ENCODE results near the gene SHISA7.
A peak's percentile ranks its signal among the peaks of the same experiment; 100 is the strongest.
"Not testable (repeated sequence)": the region's sequence is repeated elsewhere in the genome, so short reads cannot be mapped to it uniquely, and the experiment has no call there.

Gene SHISA7

DNA sequence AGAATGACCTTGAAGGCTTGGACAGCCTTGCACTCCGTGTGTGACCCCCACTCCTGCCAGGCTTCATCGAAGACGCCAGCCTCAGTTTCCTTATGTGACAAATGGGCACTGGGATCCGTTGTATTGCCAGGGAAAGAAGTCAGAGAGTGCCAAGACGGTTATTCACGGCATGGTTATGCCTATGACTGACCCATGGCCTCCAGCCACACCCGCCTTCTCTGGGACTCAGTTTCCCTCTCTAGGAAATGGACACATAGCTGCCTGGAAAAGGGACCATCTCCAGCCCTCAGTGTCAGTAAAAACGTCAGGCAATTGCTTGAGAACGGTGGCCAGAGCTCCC lies 34.6 kb downstream of the SHISA7 start:
- DNase-seq, result no peak

DNA sequence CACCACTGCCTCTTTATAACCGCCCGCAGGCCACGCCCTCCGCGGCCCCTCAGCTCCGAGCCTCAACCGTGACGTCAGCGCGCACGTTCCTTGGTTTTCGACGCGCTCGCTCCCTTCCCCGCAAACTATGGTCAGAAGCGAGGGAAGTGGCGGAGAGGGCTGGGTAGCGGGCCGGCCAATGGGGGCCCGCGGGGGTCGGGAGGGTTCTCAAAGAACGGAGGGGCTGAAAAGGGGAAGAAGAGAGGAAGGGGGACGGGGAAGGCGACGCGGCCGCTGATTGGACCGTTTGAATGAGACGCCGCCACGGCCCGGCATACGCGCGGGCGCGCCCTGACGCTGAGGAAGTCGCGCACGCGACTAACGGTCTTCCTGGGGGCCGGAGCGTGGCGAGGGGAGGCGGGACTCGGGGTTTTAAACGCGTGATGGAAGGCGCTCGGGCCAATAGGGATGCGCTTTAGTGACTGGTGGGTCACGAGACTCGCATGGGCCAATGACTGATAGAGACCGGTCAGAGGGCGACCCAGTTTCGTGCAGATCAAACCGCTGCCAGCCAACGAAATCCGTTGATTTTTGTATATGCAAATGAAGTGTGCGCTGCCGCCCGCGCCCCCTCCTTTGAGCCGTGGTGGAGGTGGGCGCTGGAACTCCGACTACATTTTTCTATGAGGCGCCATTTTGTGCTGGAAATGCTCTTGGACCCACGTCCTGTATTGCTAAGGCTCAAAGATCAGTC lies 35.1 kb downstream of the SHISA7 start:
- peak; percentile 93 to 95 for DNase-seq

DNA sequence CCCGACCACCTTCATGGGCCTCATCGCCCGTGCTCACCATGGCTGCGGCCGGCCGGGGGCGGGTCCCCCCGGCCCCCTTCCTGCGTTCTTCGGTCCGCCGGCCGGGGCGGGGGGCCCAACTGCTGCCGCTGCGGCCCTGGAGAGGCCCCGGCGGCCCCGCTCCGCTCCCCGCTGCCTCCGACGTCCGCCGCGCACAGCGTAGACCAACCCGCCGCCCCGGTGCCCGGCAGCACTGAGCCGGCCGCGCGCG lies 35.6 kb downstream of the SHISA7 start, which contains the start of gene UBE2S:
UBE2S (minus strand) TSS at position 239 of the 250 bp plus-strand sequence; CDS start at position 40, 199 bp downstream.
- not testable (repeated sequence) for DNase-seq

DNA sequence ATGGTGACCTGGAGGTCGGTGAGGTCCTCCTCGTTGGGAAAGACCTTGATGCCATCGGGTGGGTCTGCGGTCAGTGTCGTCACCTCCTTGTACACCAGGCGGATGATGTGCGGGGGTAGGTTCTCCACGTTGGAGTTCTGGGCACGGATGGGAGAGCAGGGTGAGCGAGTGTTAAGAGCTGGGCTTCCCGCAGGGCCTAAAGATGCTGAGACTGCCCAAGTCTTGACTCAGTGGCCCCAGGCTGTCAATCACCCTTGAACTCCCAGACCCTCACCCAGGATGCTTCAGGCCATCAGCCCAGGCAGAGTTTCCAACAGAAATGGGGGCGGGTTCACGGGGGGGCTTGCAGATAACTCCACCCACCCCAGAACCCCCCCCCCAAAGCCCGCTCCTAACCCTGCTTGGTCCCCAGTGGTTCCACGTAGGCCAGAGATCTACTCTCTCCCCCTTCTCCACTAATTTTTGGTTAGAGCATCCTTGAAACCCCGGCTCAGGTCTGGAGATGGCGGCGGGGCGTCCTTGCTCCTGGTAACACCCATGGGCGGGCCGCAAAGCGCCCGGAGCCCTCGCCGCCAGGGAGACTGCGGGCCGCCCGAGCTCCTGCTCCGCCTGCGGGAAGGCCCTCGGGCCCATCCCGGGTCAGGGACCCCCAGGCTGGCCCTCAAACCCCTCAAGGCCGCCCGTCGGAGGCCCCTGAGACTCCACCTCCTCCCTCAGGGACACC lies 36.1 kb downstream of the SHISA7 start:
- DNase-seq, result no peak

DNA sequence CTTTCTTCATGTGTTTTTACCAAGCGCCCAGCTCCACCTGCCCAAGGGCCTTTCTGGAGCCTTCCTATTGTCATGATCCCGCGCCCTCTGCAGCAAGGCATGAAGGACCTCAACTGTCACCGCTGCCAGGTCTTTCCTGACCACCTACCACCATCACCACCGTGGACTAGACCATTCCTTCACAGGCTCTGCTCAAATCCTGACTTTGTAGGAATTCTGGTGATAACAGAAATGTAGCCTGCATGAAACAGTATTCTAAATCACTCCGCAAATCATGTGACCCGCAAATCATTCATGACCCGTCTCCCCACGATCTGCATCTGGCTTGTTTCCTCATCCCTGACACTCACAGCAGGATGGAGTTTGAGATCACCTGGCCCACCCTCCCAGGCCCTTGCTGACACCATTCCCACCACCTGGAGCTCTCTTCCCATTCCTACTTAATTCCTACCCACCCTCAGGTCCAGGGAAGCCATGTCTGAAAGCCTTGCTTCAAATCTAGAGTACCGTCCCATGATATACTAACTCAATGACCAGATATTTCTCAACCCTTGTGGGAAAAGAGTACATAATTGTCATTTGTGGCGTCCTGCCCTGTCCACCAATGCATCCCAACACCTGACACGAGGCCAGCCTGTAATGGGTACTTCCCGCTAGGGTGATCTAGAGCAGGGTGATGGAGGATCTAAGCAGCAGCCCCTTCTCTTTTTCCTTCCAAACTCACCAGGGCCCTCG lies 36.8 kb downstream of the SHISA7 start:
- DNase-seq, result no peak

DNA sequence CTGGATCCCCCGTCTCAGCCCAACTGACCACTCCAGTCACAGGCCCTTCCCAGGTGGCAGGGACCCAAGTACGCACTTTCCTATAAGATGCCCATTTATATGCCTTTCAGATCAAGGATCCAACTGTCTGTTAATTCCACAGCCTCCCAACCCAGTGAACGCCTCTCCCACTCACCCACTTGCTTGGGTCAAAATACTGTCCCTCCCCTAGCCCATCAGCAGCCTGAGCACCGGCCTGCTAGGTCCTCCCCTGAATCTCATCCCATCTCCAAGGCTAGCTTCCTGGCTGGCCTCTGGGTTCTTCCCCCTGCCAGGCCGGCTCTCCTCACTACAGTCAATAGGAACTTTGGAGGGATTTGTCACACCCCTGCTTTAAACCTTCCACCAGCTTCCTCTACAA lies 37.5 kb downstream of the SHISA7 start:
- no peak for DNase-seq

DNA sequence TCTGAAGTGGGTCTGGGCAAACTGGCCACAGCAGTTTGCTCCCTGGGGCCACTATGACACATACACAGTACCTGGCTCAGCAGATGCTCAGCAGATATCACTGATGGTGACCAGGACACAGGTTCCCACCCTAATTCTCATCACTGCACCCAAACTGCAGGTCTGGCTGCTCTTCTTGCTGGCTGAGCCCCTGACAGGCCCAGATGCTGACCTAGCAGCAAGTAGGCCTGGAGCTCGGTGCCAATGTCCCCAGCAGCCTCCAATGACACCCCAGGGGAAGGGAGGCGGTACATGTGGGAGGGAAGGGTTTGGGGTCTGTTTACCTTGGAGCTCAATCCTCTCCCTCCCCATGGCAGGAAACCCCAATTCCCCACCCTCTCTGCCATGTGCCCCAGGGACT lies 40.6 kb downstream of the SHISA7 start:
- DNase-seq, result no peak

DNA sequence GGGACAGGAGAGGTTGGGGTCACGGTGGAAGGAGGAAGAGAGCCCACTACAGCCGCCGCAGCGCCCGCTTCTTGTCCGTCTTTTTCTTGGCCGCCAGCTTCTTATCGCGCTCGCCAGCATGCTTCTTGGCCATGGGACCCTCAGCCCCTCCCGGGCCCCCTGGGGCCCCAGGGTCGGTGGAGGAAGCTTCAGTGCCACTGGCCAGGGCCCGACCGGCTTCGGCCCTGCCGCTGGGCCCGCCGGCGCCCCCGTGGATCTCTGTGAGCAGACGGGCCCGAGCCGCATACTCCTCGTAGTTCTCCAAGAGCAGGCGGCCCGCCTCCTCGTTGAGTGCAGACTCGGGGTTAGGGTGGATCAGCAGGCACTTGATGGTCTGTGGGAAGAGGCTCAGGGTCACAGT lies 41.7 kb downstream of the SHISA7 start:
- DNase-seq, result not testable (repeated sequence)

DNA sequence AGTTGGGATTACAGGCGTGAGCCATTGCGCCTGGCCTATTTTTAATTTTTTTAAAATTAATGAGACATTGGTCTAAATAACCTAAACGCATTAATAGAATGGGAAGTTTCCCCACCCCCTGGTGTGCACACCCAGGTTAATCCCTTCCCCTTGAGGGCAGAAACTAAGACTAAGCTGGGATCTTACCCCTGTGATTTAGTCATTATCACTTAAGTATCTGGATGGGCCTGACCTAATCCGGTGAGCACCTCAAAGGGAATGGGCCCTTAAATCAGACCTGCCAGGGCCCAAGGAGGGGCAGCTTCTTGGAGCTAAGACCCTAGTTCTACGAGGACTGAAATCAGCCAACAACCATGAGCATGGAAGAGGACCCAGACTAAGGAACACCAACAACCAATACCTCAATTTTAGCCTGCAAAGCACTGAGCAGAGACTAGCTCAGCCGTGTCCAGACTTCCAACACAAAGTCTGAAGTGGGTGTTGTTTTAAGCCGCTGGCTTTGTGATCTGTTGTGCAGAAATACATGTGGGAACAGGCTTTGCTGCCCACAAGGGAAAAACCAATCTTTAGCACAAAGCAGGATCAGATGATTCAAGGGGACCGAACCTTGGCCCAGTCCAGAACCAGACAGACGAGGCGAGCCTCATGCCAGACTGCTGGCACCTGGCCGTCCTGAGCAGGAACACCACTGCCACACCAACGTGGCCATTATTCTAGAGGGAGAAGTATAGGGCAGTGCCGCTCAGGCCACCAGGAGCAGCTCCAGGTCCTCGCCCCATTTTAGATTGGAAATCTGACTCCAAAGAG lies 42.6 kb downstream of the SHISA7 start:
- DNase-seq, result no peak

DNA sequence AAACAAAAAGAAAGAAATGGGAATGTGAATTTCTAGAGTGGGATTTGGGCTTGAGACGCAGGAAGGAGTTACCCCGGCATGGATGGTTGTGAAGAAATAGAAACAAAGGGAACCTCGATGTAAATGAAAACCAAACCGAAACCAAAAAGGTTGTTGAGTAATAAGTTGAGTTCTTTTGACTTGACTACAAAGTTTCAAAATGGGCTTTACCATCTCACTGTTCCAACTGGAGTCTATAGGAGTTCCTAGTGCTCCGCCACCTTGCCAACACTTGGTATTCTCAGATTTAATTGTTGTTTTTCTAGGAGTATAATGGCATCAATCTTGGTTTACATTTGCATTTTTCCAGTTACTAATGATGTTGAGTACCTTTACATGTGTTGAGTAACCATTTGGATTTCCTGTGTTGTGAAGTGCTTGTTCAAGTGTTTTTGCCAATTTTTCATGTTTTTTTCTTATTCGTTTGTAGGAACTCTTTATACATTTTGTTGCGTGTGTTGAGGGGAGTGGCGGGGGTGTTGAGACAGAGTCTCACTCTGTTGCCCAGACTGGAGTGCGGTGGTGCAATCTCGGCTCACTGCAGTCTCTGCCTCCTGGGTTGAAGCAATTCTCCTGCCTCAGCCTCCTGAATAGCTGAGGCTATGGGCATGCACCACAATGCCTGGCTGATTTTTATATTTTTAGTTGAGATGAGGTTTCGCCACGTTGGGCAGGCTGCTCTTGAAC lies 44.7 kb downstream of the SHISA7 start:
- no peak for DNase-seq

DNA sequence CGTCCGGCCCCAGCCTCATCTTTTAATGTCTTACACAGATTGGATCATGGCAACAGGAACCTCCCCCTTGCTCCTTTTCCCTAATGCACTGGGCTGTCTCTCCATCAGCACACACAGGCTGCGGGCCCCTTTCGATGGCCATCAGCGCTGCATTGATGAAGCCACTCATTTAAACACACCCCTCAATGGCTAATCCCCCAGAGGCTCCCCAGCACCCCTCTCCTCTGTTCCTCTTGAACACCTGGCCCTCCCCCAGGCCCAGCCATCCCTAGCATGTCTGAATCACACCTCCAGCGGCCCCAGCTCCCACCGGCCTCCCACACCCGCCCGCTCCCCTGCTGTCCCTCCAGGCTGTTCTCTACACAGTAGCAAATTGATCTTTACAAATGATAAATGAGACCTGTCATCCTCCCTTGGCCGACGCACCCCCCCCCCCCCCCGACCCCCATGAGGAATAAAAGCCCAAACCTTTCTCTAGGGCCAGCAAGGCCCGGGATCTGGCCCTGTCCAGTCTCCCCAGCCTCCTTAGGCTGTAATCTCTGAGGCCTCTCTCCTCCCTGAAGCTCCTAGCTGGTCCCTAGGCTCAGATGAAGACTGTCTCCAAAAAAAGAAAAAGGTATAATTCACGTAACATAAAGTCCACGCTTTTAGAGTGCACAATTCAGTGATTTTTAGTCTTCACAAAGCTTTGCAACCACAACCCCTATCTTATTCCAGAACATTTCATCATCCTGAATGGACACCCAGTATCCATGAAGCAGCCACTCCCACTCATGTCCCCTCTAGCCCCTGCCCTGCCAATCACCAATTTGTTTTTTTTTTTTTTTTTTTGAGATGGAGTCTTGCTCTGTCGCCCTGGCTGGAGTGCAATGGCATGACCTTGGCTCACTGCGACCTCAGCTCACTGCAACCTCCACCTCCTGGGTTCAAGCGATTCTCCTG lies 50.0 kb downstream of the SHISA7 start:
- no peak for DNase-seq

DNA sequence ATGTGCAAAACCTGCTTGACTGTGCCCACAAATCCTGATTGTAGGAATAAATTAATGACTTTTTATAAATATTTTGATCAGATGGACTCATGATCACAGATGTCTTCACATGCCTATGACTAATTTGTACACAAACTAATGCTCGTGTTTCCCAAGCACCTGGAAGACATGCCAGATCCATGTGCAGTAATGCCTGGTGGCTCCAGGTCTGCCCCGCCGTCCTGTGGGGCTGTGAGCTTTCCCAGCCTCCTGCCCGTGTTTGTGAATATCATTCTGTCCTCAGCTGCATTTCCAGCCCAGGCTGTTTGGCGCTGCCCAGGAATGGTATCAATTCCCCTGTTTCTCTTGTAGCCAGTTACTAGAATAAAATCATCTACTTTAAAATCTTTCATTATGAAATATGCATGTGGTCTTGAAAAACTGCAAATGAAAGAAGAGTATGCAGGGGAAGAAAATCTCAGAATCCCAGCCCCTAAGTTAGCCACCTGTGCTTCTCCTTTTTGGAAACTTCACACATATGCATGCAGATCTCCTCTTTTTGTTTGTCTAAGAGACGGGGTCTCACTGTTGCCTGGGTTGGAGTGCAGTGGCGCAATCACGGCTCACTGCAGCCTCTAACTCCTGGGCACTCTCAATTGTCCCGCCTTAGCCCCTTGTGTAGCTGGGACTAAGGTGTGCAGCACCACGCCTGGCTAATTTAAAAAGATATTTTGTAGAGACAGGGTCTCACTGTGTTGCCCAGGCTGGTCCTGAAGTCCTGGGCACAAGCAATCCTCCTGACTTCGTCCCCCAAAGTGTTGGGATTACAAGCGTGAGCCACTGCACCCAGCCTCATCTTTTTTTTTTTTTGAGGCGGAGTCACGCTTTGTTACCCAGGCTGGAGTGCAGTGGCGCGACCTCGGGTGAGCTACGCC lies 51.1 kb downstream of the SHISA7 start:
- no peak for DNase-seq

DNA sequence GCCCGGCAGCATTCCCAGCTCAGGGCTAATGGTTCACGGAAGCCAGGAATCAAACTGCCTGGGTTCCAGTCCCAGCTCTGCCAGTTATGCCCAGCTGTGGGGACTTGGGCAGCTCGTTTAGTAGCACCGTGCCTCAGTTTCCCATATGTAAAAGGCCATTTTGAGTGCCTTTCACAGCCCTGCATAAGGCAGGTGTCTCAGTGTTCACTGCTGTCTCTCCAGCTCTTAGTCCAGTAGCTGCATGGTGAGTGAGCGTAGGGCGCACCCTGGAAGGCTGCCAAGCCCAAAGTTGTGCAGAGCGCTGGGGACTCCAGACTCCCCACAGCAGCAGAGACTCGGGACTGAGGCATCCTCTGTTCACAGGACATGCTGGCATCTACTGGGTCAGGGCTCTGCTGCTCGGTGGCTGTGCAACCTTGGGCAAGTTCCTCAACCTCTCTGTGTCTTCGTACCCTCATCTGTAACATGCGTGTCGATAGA lies 51.9 kb downstream of the SHISA7 start:
- no peak for DNase-seq

DNA sequence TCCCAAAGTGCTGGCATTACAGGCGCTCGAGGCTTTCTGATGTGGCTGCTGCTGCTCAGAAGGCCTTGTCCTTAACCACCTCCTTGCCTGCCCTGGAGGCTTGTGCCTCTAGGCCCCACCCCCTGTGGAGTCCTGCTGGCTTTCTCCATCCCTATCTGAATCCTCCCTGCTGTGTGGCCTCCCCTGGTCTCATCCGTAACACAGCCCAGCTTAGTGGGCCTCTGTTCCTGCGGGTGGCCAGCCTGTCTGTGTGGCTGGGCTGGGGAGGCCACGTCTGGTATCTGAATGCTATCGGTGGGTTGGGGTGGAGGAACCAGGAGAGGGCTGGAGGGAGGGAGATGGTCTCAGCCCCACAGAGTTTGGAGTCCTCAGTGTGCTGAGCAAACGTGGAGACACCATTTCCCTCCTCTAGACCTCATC lies 52.6 kb downstream of the SHISA7 start:
- no peak for DNase-seq

DNA sequence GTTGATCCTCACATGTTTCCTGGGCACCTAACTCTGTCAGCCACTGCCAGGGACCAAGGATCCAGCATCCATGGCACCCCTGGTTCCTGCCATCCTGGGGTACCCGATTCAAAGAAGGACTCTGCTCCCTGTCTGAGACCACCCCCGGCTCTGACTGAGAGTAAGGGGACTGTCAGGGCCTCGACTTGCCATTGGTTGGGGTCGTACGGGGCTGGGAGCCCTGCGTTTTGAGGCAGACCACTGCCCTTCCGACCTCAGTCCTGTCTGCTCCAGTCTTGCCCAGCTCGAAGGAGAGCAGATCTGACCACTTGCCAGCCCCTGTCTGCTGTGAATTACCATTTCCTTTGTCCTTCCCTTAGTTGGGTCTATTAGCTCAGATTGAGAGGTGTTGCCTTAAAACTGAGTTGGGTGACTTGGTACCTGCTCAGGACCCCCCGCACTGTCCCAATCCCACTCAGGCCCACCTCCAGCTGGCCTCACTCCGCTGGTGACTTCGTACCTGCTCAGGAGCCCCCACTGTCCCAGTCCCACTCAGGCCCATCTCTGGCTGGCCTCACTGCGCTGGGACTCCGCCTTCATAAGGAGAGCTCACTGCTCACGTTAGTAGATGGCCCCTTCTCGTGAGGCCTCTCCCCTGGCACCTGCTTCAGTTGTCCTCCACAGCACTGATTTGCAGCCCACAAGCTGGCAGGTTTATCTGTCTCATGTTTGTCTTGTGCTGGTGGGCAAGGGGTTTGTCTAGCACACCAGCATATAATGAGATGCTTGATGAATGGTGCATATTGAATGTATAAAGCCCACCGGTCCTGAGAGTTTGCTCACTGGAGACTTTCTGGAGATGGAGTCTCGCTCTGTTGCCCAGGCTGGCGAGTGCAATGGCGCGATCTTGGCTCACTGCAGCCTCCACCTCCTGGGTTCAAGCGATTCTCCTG lies 53.4 kb downstream of the SHISA7 start:
- DNase-seq, result no peak

DNA sequence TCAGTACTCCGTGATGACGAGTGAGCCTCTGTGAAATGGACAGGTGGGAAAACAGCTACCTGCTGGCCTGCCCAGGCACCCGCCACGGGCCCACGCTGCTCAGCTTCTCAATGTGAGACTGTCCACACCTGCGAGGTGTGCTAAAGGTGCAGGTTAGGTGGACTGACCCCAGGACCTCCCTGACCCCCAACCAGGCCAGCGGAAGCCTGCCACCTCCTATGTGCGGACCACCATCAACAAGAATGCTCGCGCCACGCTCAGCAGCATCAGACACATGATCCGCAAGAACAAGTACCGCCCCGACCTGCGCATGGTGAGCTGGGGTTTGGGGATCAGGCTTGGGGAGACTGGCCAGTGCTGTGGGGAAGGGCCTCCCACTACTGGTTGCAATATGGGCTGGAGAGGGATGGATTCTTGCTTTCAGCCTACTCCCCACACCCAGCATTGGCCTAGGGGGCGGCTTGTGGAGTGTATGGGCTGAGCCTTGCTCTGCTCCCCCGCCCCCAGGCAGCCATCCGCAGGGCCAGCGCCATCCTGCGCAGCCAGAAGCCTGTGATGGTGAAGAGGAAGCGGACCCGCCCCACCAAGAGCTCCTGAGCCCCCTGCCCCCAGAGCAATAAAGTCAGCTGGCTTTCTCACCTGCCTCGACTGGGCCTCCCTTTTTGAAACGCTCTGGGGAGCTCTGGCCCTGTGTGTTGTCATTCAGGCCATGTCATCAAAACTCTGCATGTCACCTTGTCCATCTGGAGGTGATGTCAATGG lies 55.2 kb downstream of the SHISA7 start:
- no peak for DNase-seq

DNA sequence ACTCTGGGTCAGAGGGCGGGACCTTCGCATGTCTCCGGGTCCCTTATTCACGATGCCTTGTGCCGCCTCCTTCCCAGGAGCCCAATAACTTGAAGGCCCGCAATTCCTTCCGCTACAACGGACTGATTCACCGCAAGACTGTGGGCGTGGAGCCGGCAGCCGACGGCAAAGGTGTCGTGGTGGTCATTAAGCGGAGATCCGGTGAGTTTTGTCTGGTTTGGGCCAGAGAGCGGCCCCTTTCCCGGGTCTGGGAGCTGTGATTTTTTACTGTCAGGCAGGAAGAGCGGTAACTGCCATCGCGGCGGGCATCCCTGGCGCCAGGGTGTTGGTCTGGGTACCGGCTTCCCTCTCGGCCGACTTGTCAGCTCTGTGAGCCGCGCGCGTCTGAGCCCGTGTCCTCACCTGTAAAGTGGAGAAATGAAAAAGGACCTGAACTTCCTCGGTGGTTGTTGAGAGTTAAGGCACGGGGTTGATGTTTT lies 56.6 kb downstream of the SHISA7 start:
- no peak for DNase-seq

All from stimulated activated CD4-positive, alpha-beta T cell treated with anti-CD3 and anti-CD28 coated beads, Interleukin-2, amount 100 ng/mL, for 48 hours (primary cell).